Chondrocyte (in vitro differentiated cells): ENCODE data around the gene ART1. TPM values are rescaled to one million over a fixed set of nuclear protein-coding genes. Genes with fewer than 3 reads are reported as not detected.
A peak's percentile ranks its signal among the peaks of the same experiment; 100 is the strongest.

Experiments used
- DNase-seq: peaks from one replicate; pipeline ENCODE4 v3.0.0; 2021; ENCODE audit warnings: mixed read lengths, low spot score
- H3K27ac Mint-ChIP-seq: one replicate; pipeline ENCODE4 v1.8.0; 2021; ENCODE audit warnings: mild to moderate bottlenecking, moderate library complexity, mixed read lengths; ENCODE audit not compliant: unreplicated experiment
- H3K27me3 Mint-ChIP-seq: 2 replicates; pipeline ENCODE4 v1.8.0; 2021; ENCODE audit warnings: low read depth, mixed read lengths
- H3K36me3 Mint-ChIP-seq: 2 replicates; pipeline ENCODE4 v1.8.0; 2021; ENCODE audit warnings: low read depth, mixed read lengths
- H3K4me1 Mint-ChIP-seq: 2 replicates; pipeline ENCODE4 v1.8.0; 2021; ENCODE audit warnings: low read depth, mild to moderate bottlenecking, mixed read lengths
- H3K4me3 Mint-ChIP-seq: one replicate; pipeline ENCODE4 v1.8.0; 2021; ENCODE audit warnings: mild to moderate bottlenecking, moderate library complexity, mixed read lengths; ENCODE audit not compliant: unreplicated experiment
- H3K9me3 Mint-ChIP-seq: 2 replicates; pipeline ENCODE4 v1.8.0; 2021; ENCODE audit warnings: low read depth, mixed read lengths
- CTCF ChIP-seq: fragments of 200-600 bp; sonication (generic); IDR thresholded peaks from 2 replicates; pipeline ENCODE4 v1.5.0; 2021; ENCODE audit warnings: antibody characterized with exemption, mild to moderate bottlenecking, moderate library complexity
- total RNA-seq: library from RNA; stranded (reverse); gene quantifications from 3 replicates; pipeline ENCODE4 v1.2.1, GENCODE V29; 2021

The ART1 gene
- total RNA-seq, 1 donor from 2014 or later: not detected

GRCh38 chr11:3700410-3700809, 55.5 kb downstream of the ART1 start:
- Mint-ChIP-seq H3K4me1 (no peaks in the 10 kb centered on the region), H3K36me3 (peaks cover 31% of the 10 kb centered on the region), H3K9me3 (no peaks in the 10 kb centered on the region), H3K27me3 (no peaks in the 10 kb centered on the region), H3K27ac (peak overlapping the region; percentile 5), H3K4me3 (no peak overlapping the region)
- no peak for DNase-seq
- no peak for TF ChIP-seq CTCF

- Mint-ChIP-seq H3K36me3 (peaks cover 32% of the 10 kb centered on the region), H3K4me1 (no peaks in the 10 kb centered on the region), H3K4me3 (no peak overlapping the region), H3K9me3 (no peaks in the 10 kb centered on the region), H3K27ac (peak overlapping the region; percentile 5), H3K27me3 (no peaks in the 10 kb centered on the region)
- no peak for TF ChIP-seq CTCF
- DNase-seq: no peak
These were observed 56.0 kb downstream of the ART1 start for GRCh38 chr11:3700910-3701309.

- no peaks in the 10 kb centered on the region for H3K27me3 Mint-ChIP-seq
- no peaks in the 10 kb centered on the region for H3K4me1 Mint-ChIP-seq
- TF ChIP-seq CTCF: no peak
- H3K4me3 Mint-ChIP-seq: no peak overlapping the region
- peaks cover 36% of the 10 kb centered on the region for H3K36me3 Mint-ChIP-seq
- no peak overlapping the region for H3K27ac Mint-ChIP-seq
- no peaks in the 10 kb centered on the region for H3K9me3 Mint-ChIP-seq
- DNase-seq: no peak
These were observed 58.5 kb downstream of the ART1 start for GRCh38 chr11:3703383-3703782.

GRCh38 chr11:3707176-3707575, 62.2 kb downstream of the ART1 start:
- no peak overlapping the region for H3K4me3 Mint-ChIP-seq
- no peak overlapping the region for H3K27ac Mint-ChIP-seq
- H3K27me3 Mint-ChIP-seq: no peaks in the 10 kb centered on the region
- DNase-seq: no peak
- no peaks in the 10 kb centered on the region for H3K9me3 Mint-ChIP-seq
- TF ChIP-seq CTCF: no peak
- H3K4me1 Mint-ChIP-seq: peaks cover 8% of the 10 kb centered on the region
- H3K36me3 Mint-ChIP-seq: peaks cover 24% of the 10 kb centered on the region

GRCh38 chr11:3709977-3710376, 65.0 kb downstream of the ART1 start:
- Mint-ChIP-seq H3K9me3 (no peaks in the 10 kb centered on the region), H3K36me3 (peaks cover 30% of the 10 kb centered on the region), H3K27me3 (no peaks in the 10 kb centered on the region), H3K27ac (no peak overlapping the region), H3K4me1 (peaks cover 8% of the 10 kb centered on the region), H3K4me3 (no peak overlapping the region)
- no peak for TF ChIP-seq CTCF
- DNase-seq: no peak
